GM12865 (cell line): ENCODE measurements around the gene ABTB2.
"Not testable (repeated sequence)": the region's sequence is repeated elsewhere in the genome, so short reads cannot be mapped to it uniquely, and the experiment has no call there.

Experiments used
- DNase-seq: peaks from one replicate; pipeline ENCODE4 v3.0.0; 2010; ENCODE audit warnings: low read depth
- H3K4me3 ChIP-seq: 2 replicates; pipeline ENCODE4 v1.5.1; 2011; ENCODE audit warnings: mild to moderate bottlenecking, low read depth, low read length, control low read depth
- TF ChIP-seq, protein P1 (sequence below): IDR thresholded peaks from 2 replicates; pipeline ENCODE4 v1.5.1; 2011; ENCODE audit warnings: low read length, control low read depth, low read depth, inconsistent platforms; ENCODE audit not compliant: insufficient read depth; ENCODE audit errors: missing control alignments

Gene ABTB2

DNA sequence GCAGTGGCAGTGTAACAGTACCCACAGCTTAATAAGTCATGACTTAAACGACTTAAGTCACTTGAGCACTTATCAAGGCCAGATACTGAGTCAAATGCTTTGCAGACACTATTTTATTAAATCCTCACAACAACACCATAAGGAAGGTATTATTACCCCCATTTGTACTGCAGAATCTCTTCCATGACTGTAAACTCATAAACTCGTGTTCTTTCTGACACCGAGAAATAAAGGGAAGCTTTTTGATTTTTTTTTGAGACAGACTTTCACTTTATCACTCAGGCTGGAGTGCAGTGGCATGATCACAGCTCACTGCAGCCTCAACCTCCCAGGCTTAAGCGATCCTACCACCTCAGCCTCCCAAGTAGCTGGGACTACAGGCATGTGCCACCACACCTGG is 103.8 kb downstream of the ABTB2 start:
- TF ChIP-seq, protein P1, sequence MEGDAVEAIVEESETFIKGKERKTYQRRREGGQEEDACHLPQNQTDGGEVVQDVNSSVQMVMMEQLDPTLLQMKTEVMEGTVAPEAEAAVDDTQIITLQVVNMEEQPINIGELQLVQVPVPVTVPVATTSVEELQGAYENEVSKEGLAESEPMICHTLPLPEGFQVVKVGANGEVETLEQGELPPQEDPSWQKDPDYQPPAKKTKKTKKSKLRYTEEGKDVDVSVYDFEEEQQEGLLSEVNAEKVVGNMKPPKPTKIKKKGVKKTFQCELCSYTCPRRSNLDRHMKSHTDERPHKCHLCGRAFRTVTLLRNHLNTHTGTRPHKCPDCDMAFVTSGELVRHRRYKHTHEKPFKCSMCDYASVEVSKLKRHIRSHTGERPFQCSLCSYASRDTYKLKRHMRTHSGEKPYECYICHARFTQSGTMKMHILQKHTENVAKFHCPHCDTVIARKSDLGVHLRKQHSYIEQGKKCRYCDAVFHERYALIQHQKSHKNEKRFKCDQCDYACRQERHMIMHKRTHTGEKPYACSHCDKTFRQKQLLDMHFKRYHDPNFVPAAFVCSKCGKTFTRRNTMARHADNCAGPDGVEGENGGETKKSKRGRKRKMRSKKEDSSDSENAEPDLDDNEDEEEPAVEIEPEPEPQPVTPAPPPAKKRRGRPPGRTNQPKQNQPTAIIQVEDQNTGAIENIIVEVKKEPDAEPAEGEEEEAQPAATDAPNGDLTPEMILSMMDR, result no peak
- DNase-seq, result no peak
- no peak overlapping the region for H3K4me3 ChIP-seq

GRCh38 chr11:34252651-34253050 is 105.2 kb downstream of the ABTB2 start:
- DNase-seq, result no peak
- TF ChIP-seq, protein P1, result no peak
- H3K4me3 ChIP-seq, result no peak overlapping the region

DNA sequence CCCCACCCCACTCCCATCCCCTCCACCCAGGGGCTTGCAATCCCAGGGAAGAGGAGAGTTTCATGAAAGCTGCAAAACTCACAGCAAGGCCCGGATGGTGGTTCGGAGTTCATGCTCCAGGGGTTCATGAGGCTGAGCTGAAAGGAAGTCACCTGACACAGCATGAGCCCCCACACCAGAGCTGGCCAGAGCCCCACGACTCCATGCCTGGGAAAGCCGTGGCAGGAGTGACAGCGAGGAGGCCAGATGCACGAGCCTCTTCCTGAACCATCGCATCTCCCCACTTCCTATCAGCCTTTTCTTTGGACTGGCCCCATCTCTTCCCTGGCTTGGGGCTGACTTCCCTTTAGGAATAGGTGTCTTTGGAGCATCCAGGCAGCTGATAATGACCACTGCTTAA is 105.8 kb downstream of the ABTB2 start:
- no peak for DNase-seq
- TF ChIP-seq, protein P1, result no peak
- H3K4me3 ChIP-seq, result no peak overlapping the region

DNA sequence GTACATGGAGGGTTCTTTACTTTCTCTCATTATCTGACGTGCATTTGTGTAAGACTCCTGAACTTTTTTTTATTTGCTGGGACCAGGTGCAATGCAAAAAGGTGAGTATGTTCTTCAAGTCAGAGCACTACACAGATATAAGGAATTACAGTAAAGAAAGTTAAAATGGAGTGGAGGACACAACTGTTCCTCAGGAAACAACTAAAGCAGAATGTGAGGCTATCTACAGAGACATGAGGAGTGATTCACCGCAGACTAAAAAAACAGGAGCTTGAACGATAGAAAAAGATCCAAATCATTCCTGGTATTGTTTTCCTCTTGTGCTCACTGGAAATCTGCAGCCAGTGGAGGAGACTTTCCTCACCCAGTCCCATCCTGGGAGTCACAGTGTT is 106.2 kb downstream of the ABTB2 start:
- TF ChIP-seq, protein P1, result no peak
- no peak for DNase-seq
- H3K4me3 ChIP-seq, result no peak overlapping the region

DNA sequence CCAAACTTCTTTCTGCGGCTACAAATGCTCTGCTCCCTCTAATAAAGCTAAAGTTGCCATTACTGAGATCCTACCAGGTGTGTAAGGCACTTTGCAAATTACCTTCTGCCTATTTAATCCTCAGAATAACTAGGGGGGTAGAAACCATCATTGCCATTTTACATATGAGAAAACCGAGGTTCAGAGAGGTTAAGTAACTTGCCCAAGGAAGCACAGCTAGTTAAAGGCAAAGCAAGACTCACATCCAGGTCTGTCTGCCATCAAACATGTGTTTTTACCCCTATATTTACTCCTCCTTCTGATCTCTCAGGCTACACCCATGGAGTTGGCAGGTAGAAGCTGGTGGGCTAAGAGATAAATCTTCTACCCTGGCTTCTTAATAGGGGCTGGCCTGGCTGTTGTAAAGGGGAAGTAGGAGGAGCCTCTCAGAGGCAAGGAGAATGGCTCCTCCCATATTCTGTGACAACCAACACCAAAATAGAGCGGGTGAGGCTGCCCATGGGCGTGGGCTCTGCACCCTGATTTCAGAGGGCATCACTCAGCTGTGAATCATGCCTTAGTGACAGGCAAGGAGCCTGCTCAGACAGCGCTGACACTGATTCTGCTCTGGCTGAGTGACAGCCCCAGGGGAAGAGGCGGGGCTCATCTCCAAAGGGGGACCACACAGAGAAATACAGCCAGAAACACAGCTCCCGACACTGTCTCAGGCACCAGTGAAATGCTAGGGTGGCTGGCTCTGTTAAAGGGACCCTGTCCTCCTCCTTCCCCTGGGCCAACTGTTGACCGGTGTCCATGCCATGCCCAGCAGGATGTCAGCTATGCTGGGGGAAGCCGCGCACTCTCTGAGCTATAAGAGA is 106.8 kb downstream of the ABTB2 start:
- peak; percentile 56 for DNase-seq
- no peak overlapping the region for H3K4me3 ChIP-seq

GRCh38 chr11:34250211-34250610 is 107.6 kb downstream of the ABTB2 start:
- H3K4me3 ChIP-seq, result no peak overlapping the region
- DNase-seq, result no peak
- TF ChIP-seq, protein P1, result no peak

More for the DNA sequence above, 106.8 kb downstream of the ABTB2 start:
- TF ChIP-seq, protein P1, result no peak

- no peak for DNase-seq
- no peak overlapping the region for H3K4me3 ChIP-seq
- TF ChIP-seq, protein P1, result no peak
These were observed 108.4 kb downstream of the ABTB2 start for GRCh38 chr11:34249439-34249838.

DNA sequence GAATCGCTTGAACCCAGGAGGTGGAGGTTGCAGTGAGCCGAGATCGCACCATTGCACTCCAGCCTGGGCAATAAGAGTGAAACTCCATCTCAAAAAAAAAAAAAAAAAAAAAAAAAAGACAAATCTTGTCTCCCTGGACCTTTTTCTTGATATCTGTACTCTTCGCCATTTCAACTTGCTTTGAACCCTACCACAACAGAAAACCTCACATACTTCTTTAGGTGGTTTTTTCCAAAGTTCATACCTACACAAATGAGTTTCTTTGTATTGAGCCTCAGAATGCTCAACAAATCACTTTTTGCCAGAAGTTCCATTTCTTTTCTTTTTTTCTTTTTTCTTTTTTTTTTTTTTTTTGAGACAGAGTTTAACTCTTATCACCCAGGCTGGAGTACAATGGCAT is 111.3 kb downstream of the ABTB2 start:
- H3K4me3 ChIP-seq, DNase-seq: not testable (repeated sequence)
